Chondrocyte (in vitro differentiated cells): Measurements from ENCODE around the gene WIPI1. TPM values are rescaled to one million over a fixed set of nuclear protein-coding genes. Genes with fewer than 3 reads are reported as not detected.

Experiments used
- DNase-seq: peaks from one replicate; pipeline ENCODE4 v3.0.0; 2021; ENCODE audit warnings: mixed read lengths, low spot score
- H3K27ac Mint-ChIP-seq: one replicate; pipeline ENCODE4 v1.8.0; 2021; ENCODE audit warnings: mild to moderate bottlenecking, moderate library complexity, mixed read lengths; ENCODE audit not compliant: unreplicated experiment
- H3K27me3 Mint-ChIP-seq: 2 replicates; pipeline ENCODE4 v1.8.0; 2021; ENCODE audit warnings: low read depth, mixed read lengths
- H3K36me3 Mint-ChIP-seq: 2 replicates; pipeline ENCODE4 v1.8.0; 2021; ENCODE audit warnings: low read depth, mixed read lengths
- H3K4me1 Mint-ChIP-seq: 2 replicates; pipeline ENCODE4 v1.8.0; 2021; ENCODE audit warnings: low read depth, mild to moderate bottlenecking, mixed read lengths
- H3K4me3 Mint-ChIP-seq: one replicate; pipeline ENCODE4 v1.8.0; 2021; ENCODE audit warnings: mild to moderate bottlenecking, moderate library complexity, mixed read lengths; ENCODE audit not compliant: unreplicated experiment
- H3K9me3 Mint-ChIP-seq: 2 replicates; pipeline ENCODE4 v1.8.0; 2021; ENCODE audit warnings: low read depth, mixed read lengths
- total RNA-seq: library from RNA; stranded (reverse); gene quantifications from 3 replicates; pipeline ENCODE4 v1.2.1, GENCODE V29; 2021
- TF ChIP-seq, protein P1 (sequence below): fragments of 200-600 bp; sonication (generic); IDR thresholded peaks from 2 replicates; pipeline ENCODE4 v1.5.0; 2021; ENCODE audit warnings: antibody characterized with exemption, mild to moderate bottlenecking, moderate library complexity

WIPI1 gene
- total RNA-seq, 1 donor from 2014 or later, result 119 TPM

GRCh38 chr17:68460715-68461114 is 3.4 kb upstream of the WIPI1 start:
- TF ChIP-seq, protein P1, sequence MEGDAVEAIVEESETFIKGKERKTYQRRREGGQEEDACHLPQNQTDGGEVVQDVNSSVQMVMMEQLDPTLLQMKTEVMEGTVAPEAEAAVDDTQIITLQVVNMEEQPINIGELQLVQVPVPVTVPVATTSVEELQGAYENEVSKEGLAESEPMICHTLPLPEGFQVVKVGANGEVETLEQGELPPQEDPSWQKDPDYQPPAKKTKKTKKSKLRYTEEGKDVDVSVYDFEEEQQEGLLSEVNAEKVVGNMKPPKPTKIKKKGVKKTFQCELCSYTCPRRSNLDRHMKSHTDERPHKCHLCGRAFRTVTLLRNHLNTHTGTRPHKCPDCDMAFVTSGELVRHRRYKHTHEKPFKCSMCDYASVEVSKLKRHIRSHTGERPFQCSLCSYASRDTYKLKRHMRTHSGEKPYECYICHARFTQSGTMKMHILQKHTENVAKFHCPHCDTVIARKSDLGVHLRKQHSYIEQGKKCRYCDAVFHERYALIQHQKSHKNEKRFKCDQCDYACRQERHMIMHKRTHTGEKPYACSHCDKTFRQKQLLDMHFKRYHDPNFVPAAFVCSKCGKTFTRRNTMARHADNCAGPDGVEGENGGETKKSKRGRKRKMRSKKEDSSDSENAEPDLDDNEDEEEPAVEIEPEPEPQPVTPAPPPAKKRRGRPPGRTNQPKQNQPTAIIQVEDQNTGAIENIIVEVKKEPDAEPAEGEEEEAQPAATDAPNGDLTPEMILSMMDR, result no peak
- Mint-ChIP-seq H3K27ac (no peak overlapping the region), H3K4me3 (no peak overlapping the region), H3K4me1 (peaks cover 25% of the 10 kb centered on the region), H3K9me3 (no peaks in the 10 kb centered on the region), H3K36me3 (no peaks in the 10 kb centered on the region), H3K27me3 (no peaks in the 10 kb centered on the region)
- DNase-seq, result no peak

DNA sequence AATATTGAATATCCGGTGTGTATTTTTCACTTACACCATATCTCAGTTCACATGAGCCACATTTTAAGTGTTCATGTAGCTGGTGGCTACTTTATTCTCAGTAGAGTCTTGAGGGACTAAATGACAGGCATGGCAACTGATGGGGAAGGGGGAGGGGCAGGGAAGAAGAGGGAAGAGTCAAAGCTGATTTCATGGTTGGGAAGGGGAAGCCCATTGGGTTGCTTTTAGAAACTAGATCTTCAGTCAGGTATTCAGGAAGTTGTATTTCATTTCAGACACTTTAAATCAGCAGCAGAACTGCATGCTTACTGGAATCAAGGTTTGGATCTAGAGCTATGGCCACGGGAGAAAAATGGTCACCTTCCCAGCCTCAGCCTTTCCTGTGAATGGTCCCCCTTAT is 2.9 kb upstream of the WIPI1 start:
- Mint-ChIP-seq H3K27ac (no peak overlapping the region), H3K4me3 (no peak overlapping the region), H3K36me3 (no peaks in the 10 kb centered on the region), H3K9me3 (no peaks in the 10 kb centered on the region), H3K27me3 (no peaks in the 10 kb centered on the region), H3K4me1 (peaks cover 31% of the 10 kb centered on the region)
- TF ChIP-seq, protein P1, result no peak
- no peak for DNase-seq

- Mint-ChIP-seq H3K9me3 (no peaks in the 10 kb centered on the region), H3K4me3 (no peak overlapping the region), H3K4me1 (peaks cover 41% of the 10 kb centered on the region), H3K27me3 (no peaks in the 10 kb centered on the region), H3K36me3 (no peaks in the 10 kb centered on the region), H3K27ac (no peak overlapping the region)
- no peak for DNase-seq
- TF ChIP-seq, protein P1, result no peak
Observed at GRCh38 chr17:68459037-68459639, 1.8 kb upstream of the WIPI1 start.

- no peak for DNase-seq
- Mint-ChIP-seq H3K27me3 (no peaks in the 10 kb centered on the region), H3K36me3 (no peaks in the 10 kb centered on the region), H3K27ac (peak overlapping the region; percentile 97), H3K9me3 (no peaks in the 10 kb centered on the region), H3K4me3 (peak overlapping the region; percentile 77), H3K4me1 (peaks cover 48% of the 10 kb centered on the region)
- TF ChIP-seq, protein P1, result no peak
Observed at GRCh38 chr17:68458260-68459036, 1.2 kb upstream of the WIPI1 start.

DNA sequence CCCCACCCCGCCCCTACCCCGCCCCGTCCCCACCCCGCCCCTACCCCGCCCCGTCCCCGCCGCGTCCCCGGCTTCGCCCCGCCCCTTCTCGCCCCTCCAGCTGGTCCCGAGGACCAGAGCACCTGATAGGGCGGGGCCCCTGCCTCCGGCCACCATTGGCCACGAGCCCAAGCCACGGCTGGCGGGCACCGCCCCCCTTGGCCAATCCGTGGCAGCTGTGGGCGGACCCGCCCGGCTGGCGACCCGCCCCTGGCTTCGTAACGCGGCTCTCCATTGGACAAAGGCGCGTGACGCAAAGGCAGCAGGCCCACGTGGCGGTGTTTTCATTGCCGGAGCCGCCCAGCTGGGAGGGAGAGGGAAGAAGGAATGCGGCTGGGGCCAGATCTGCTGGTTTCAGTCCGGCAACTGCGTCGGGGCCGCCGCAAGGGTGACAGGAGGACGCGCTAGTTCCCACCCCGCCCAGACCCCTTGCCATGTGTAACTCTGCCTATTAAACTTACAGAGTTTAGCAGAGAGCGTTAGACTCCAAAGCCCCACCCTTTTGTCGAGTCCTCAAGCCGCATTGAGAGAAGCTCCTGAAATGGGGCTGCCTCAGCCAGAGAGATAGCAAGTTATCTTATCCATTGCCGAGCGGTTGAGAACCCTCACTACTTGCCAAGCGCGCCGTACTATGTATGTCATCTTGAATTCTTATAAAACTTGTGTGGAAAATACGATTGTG is 403 bp upstream of the WIPI1 start:
- peak; percentile 99 for DNase-seq
- H3K4me3 Mint-ChIP-seq, result peak overlapping the region; percentile 77
- H3K9me3 Mint-ChIP-seq, result no peaks in the 10 kb centered on the region
- peaks cover 3% of the 10 kb centered on the region for H3K36me3 Mint-ChIP-seq
- peak overlapping the region; percentile 97 for H3K27ac Mint-ChIP-seq
- TF ChIP-seq, protein P1, result no peak
- H3K27me3 Mint-ChIP-seq, result no peaks in the 10 kb centered on the region
- peaks cover 49% of the 10 kb centered on the region for H3K4me1 Mint-ChIP-seq
